IPS DF 19.7 (cell line): ENCODE data around the gene VTI1A.
A peak's percentile ranks its signal among the peaks of the same experiment; 100 is the strongest.

ENCODE experiments used
- DNase-seq: peaks from one replicate; pipeline ENCODE4 v3.0.0-alpha.2; 2013; ENCODE audit warnings: low read depth, low spot score

Gene VTI1A

GRCh38 chr10:112546474-112546873 is 99.5 kb downstream of the VTI1A start:
- no peak for DNase-seq

GRCh38 chr10:112548535-112549276 is 101.7 kb downstream of the VTI1A start:
- DNase-seq: no peak

- no peak for DNase-seq
Observed at GRCh38 chr10:112552593-112553110, 105.6 kb downstream of the VTI1A start.

GRCh38 chr10:112553315-112553714 is 106.3 kb downstream of the VTI1A start:
- no peak for DNase-seq

GRCh38 chr10:112554263-112554662 is 107.2 kb downstream of the VTI1A start:
- no peak for DNase-seq

- DNase-seq: no peak
Observed at GRCh38 chr10:112557197-112557596, 110.2 kb downstream of the VTI1A start.

GRCh38 chr10:112558476-112559142 is 111.6 kb downstream of the VTI1A start:
- DNase-seq: no peak

- no peak for DNase-seq
Observed at GRCh38 chr10:112559349-112559748, 112.3 kb downstream of the VTI1A start.

GRCh38 chr10:112562122-112562521 is 115.1 kb downstream of the VTI1A start:
- no peak for DNase-seq

- no peak for DNase-seq
Observed at GRCh38 chr10:112562809-112563663, 116.0 kb downstream of the VTI1A start.

- no peak for DNase-seq
Observed at GRCh38 chr10:112564337-112564736, 117.3 kb downstream of the VTI1A start.

- peak; percentile 15 for DNase-seq
Observed at GRCh38 chr10:112565434-112566053, 118.5 kb downstream of the VTI1A start.

GRCh38 chr10:112570585-112570984 is 123.6 kb downstream of the VTI1A start:
- DNase-seq: no peak

GRCh38 chr10:112579578-112579977 is 132.6 kb downstream of the VTI1A start:
- no peak for DNase-seq

- DNase-seq: no peak
Observed at GRCh38 chr10:112580267-112580666, 133.3 kb downstream of the VTI1A start.

- no peak for DNase-seq
Observed at GRCh38 chr10:112581921-112582320, 134.9 kb downstream of the VTI1A start.

- DNase-seq: no peak
Observed at GRCh38 chr10:112583236-112583939, 136.4 kb downstream of the VTI1A start.

GRCh38 chr10:112584276-112584675 is 137.3 kb downstream of the VTI1A start:
- no peak for DNase-seq

GRCh38 chr10:112585126-112585525 is 138.1 kb downstream of the VTI1A start:
- DNase-seq: no peak

- no peak for DNase-seq
Observed at GRCh38 chr10:112585960-112586359, 138.9 kb downstream of the VTI1A start.

- DNase-seq: no peak
Observed at GRCh38 chr10:112587729-112588128, 140.7 kb downstream of the VTI1A start.
